Panc1 (cell line): Measurements from ENCODE around the gene SLC25A38. TPM values are rescaled to one million over a fixed set of nuclear protein-coding genes. Genes with fewer than 3 reads are reported as not detected.

Experiments used
- ATAC-seq: fragments of 200-7000 bp; cut with Tn5 transposase; 2 replicates; pipeline ENCODE4 v1.9.1; 2020; ENCODE audit warnings: mild to moderate bottlenecking, moderate library complexity
- BruUV-seq: library from RNA; stranded (reverse); fragments of 400-500 nt; replicated peaks from 2 replicates; lab custom pipeline; 2021; lab: Mats Ljungman, UMichigan
- CTCF ChIA-PET: fragments of 300-600 bp; sonication (Branson Sonifier 250); formaldehyde crosslinking; loops from one replicate; lab custom pipeline; 2022; ENCODE audit warnings: antibody characterized with exemption; lab: Charles Lee
- POLR2A ChIA-PET: fragments of 300-600 bp; sonication (Branson Sonifier 250); formaldehyde crosslinking; loops from one replicate; lab custom pipeline; 2022; ENCODE audit warnings: antibody characterized with exemption; lab: Charles Lee
- DNase-seq: peaks from one replicate; pipeline ENCODE4 v3.0.0-alpha.2; 2010; ENCODE audit warnings: low read depth, low spot score
- H3K27ac ChIP-seq: 2 replicates; pipeline ENCODE4 v1.5.1; 2011; ENCODE audit warnings: mild to moderate bottlenecking, low read length, inconsistent platforms
- H3K27me3 ChIP-seq: fragments of 200-500 bp; sonication (Bioruptor generic); 2 replicates; pipeline ENCODE4 v1.6.0; 2014; ENCODE audit warnings: low read length, inconsistent platforms; ENCODE audit not compliant: control insufficient read depth, insufficient read depth
- H3K36me3 ChIP-seq: fragments of 200-500 bp; sonication (Bioruptor generic); 2 replicates; pipeline ENCODE4 v1.5.1; 2014; ENCODE audit warnings: inconsistent platforms, mild to moderate bottlenecking, low read length, moderate library complexity; ENCODE audit not compliant: control insufficient read depth, insufficient read depth
- H3K4me1 ChIP-seq: 2 replicates; pipeline ENCODE4 v1.5.1; 2011; ENCODE audit warnings: inconsistent platforms, mild to moderate bottlenecking, low read length, moderate library complexity; ENCODE audit not compliant: control insufficient read depth, insufficient read depth
- H3K4me3 ChIP-seq, 2 experiments: 2 replicates each; pipeline ENCODE4 v1.5.1; 2011 to 2012; ENCODE audit warnings: low read depth in 2 of 2, low read length in 2 of 2, mild to moderate bottlenecking in 2 of 2, inconsistent platforms in 1 of 2, moderate library complexity in 1 of 2
- H3K9me3 ChIP-seq: fragments of 200-500 bp; sonication (Bioruptor generic); 2 replicates; pipeline ENCODE4 v1.5.1; 2014; ENCODE audit warnings: low read depth, mild to moderate bottlenecking, inconsistent platforms, low read length, moderate library complexity; ENCODE audit not compliant: control insufficient read depth, insufficient read depth
- POLR2AphosphoS5 ChIP-seq: IDR thresholded peaks from 2 replicates; pipeline ENCODE4 v1.6.1; 2012; ENCODE audit warnings: mild to moderate bottlenecking, low read depth, low read length, moderate library complexity
- SIN3A ChIP-seq: IDR thresholded peaks from 2 replicates; pipeline ENCODE4 v1.6.1; 2012; ENCODE audit warnings: low read depth, mild to moderate bottlenecking, low read length, moderate library complexity, borderline replicate concordance; ENCODE audit not compliant: insufficient read depth
- TCF7L2 ChIP-seq: IDR thresholded peaks from 2 replicates; pipeline ENCODE4 v1.6.1; 2011; ENCODE audit warnings: mild to moderate bottlenecking, low read depth, low read length, inconsistent platforms
- in situ Hi-C: cut with HindIII; loops from 2 replicates; pipeline ENCODE4 v1.10.0; 2016; ENCODE audit warnings: low sequenced_read_pairs, low pct_unique_long_range_greater_than_20kb
- intact Hi-C: fragments of 100-400 bp; cut with micrococcal nuclease; formaldehyde crosslinking; loops from one replicate; pipeline ENCODE4 v1.10.0; 2022; ENCODE audit not compliant: unreplicated experiment
- total RNA-seq: library from RNA; stranded (reverse); gene quantifications from one replicate; pipeline ENCODE4 v1.2.1, GENCODE V29; 2021; ENCODE audit not compliant: unreplicated experiment
- TF ChIP-seq, protein P1 (sequence below): fragments of 450-650 bp; IDR thresholded peaks from 2 replicates; pipeline ENCODE4 v1.5.1; 2017; ENCODE audit warnings: mild to moderate bottlenecking
- TF ChIP-seq, protein P2 (sequence below), 2 experiments: IDR thresholded peaks; 2 replicates each; pipeline ENCODE4 v1.6.1; 2011 to 2012; ENCODE audit warnings: low read depth in 2 of 2, control low read depth in 1 of 2, low read length in 1 of 2, mild to moderate bottlenecking in 1 of 2, moderate library complexity in 1 of 2; ENCODE audit not compliant: insufficient read depth in 1 of 2

Gene SLC25A38
- total RNA-seq, 1 experiment from 2014 or later = 21.5 TPM

DNA sequence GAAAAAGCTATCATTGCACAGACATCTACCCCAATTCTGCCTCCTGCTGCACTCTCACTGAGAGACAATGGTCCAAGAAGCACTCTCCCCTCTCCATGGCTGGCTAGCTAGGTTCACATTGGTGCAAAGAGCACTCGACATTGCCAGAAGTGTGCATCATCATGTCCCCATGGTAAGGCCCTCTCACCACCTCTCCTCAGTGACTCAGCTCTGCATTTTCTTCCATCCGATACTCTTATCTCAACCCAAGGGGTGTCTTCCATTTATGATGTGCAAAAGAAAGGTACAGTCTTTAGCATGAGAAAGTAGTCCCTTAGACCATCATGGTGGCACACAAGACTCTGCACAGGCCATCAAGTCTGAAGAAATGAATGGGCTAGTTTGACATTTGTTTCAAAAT is 37.4 kb downstream of the SLC25A38 start:
- Histone ChIP-seq H3K4me1 (no peaks in the 10 kb centered on the region), H3K27ac (no peak overlapping the region), H3K9me3 (no peaks in the 10 kb centered on the region), H3K36me3 (no peaks in the 10 kb centered on the region), H3K27me3 (no peaks in the 10 kb centered on the region), H3K4me3 (no peak overlapping the region)
- TF ChIP-seq SIN3A = no peak
- no peak for TF ChIP-seq POLR2AphosphoS5
- no peak for TF ChIP-seq TCF7L2
- TF ChIP-seq, protein P1, sequence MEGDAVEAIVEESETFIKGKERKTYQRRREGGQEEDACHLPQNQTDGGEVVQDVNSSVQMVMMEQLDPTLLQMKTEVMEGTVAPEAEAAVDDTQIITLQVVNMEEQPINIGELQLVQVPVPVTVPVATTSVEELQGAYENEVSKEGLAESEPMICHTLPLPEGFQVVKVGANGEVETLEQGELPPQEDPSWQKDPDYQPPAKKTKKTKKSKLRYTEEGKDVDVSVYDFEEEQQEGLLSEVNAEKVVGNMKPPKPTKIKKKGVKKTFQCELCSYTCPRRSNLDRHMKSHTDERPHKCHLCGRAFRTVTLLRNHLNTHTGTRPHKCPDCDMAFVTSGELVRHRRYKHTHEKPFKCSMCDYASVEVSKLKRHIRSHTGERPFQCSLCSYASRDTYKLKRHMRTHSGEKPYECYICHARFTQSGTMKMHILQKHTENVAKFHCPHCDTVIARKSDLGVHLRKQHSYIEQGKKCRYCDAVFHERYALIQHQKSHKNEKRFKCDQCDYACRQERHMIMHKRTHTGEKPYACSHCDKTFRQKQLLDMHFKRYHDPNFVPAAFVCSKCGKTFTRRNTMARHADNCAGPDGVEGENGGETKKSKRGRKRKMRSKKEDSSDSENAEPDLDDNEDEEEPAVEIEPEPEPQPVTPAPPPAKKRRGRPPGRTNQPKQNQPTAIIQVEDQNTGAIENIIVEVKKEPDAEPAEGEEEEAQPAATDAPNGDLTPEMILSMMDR = no peak
- TF ChIP-seq, protein P2, sequence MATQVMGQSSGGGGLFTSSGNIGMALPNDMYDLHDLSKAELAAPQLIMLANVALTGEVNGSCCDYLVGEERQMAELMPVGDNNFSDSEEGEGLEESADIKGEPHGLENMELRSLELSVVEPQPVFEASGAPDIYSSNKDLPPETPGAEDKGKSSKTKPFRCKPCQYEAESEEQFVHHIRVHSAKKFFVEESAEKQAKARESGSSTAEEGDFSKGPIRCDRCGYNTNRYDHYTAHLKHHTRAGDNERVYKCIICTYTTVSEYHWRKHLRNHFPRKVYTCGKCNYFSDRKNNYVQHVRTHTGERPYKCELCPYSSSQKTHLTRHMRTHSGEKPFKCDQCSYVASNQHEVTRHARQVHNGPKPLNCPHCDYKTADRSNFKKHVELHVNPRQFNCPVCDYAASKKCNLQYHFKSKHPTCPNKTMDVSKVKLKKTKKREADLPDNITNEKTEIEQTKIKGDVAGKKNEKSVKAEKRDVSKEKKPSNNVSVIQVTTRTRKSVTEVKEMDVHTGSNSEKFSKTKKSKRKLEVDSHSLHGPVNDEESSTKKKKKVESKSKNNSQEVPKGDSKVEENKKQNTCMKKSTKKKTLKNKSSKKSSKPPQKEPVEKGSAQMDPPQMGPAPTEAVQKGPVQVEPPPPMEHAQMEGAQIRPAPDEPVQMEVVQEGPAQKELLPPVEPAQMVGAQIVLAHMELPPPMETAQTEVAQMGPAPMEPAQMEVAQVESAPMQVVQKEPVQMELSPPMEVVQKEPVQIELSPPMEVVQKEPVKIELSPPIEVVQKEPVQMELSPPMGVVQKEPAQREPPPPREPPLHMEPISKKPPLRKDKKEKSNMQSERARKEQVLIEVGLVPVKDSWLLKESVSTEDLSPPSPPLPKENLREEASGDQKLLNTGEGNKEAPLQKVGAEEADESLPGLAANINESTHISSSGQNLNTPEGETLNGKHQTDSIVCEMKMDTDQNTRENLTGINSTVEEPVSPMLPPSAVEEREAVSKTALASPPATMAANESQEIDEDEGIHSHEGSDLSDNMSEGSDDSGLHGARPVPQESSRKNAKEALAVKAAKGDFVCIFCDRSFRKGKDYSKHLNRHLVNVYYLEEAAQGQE (IDR thresholded peaks at IDR 0.05; ENCODE audit: insufficient read depth in 1 of 2, low read depth in 2 of 2, low read length in 1 of 2) = no peak
- intact Hi-C loops (no loop called here), in situ Hi-C loops (no loop called here)
- ATAC-seq (no peak), DNase-seq (no peak)
- BruUV-seq = no TSS peak
- ChIA-PET CTCF (no interaction called here), POLR2A (no interaction called here)

DNA sequence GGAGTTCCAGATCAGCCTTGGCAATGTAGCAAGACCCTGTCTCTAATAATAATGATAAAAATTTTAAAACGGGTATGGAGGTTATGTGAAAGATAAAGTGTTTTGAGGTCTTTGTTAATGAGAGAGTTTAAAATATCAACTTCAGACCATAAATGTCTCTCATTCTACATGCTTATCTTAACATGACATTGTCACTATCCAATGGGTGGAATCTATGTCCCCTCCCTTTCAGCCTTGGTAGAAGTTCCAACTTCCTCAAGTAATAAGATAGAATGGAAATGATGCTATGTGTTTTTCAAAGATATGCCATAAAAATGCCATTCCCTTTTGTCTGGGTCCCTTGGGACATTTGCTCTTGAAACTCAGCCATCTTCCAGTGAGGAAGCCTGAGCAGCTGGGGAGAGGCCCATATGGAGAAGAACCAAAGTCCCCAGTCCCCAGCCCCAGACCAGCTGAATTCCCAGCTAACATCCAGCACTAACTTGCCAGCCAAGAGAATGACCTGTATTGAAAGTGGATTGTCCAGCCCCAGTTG is 40.3 kb downstream of the SLC25A38 start:
- H3K36me3 ChIP-seq = no peaks in the 10 kb centered on the region
- no peaks in the 10 kb centered on the region for H3K4me1 ChIP-seq
- no peak overlapping the region for H3K27ac ChIP-seq
- no peak for ATAC-seq
- TF ChIP-seq, protein P1 = no peak
- TF ChIP-seq TCF7L2 = no peak
- TF ChIP-seq, protein P2 (IDR thresholded peaks at IDR 0.05; ENCODE audit: insufficient read depth in 1 of 2, low read depth in 2 of 2, low read length in 1 of 2) = no peak
- no peak for TF ChIP-seq POLR2AphosphoS5
- TF ChIP-seq SIN3A = no peak
- BruUV-seq = no TSS peak
- no peaks in the 10 kb centered on the region for H3K27me3 ChIP-seq
- no peak overlapping the region for H3K4me3 ChIP-seq
- no peaks in the 10 kb centered on the region for H3K9me3 ChIP-seq
- ChIA-PET CTCF (no interaction called here), POLR2A (no interaction called here)
- intact Hi-C loops (no loop called here), in situ Hi-C loops (no loop called here)
- no peak for DNase-seq
